NK-92 (cell line): Measurements from ENCODE around the gene ADAMTS14.

Experiments used
- DNase-seq: peaks from one replicate; lab custom pipeline; 2025; ENCODE audit not compliant: unreplicated experiment; lab: John Stamatoyannopoulos, UW

ADAMTS14 gene

DNA sequence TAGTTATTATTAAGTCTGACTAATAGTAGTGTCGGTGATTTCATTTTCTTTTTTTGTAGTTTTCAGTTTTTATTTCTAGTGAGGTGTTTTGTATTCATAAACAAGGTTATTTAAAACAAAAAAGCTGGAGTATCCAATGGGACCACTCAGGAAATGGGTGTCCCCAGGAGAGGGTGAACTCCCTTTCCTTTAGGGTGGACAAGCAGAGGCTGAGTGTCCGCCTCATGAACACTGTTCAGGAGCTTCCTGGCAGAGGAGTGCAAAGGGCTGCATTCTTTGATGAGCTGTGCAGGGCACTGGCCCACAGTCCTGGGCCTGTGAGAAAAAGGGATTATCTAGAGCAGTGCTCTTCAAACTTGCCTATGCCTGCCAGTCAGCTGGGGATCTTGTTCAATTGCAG lies 56.0 kb downstream of the ADAMTS14 start:
- no peak for DNase-seq

DNA sequence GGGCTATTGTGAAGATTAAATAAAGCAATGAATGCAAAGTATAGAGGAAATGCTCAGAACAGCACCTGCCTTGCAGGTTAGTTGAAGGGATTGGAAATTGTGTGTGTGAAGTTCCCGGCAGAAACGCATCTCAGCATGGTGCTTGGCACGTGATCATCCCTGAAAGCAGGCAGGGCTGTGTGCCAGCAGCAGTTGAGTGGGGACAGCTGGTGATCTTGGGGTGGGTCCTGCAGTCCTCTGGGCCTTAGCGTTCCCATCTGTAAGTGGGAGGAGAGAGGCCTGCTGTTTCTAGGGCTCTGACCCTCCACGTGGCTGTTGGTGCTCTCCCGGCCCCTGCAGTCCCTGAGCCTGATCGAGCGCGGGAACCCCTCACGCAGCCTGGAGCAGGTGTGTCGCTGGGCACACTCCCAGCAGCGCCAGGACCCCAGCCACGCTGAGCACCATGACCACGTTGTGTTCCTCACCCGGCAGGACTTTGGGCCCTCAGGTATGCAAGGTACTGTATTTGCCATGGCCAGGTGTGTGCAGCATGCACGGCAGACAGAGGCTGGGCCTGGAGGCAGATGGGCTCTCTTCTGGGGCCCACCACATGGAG lies 57.6 kb downstream of the ADAMTS14 start:
- DNase-seq, result no peak

DNA sequence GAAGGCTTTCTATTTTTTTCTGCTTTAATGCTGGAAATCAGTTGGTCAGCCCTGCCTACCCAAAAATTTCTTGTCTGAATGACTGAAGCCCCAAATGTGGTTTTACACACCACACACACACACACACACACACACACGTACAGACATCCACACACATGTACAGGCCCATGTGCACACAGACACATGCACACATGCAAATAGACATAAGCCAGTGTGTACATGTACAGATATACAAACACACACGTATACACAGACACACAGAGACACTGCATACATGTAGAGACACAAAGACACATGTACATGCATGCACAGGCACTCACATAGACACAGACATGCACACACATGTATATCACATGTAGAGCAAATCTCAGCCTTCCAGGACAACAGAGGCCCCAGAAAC lies 58.6 kb downstream of the ADAMTS14 start:
- DNase-seq, result no peak

DNA sequence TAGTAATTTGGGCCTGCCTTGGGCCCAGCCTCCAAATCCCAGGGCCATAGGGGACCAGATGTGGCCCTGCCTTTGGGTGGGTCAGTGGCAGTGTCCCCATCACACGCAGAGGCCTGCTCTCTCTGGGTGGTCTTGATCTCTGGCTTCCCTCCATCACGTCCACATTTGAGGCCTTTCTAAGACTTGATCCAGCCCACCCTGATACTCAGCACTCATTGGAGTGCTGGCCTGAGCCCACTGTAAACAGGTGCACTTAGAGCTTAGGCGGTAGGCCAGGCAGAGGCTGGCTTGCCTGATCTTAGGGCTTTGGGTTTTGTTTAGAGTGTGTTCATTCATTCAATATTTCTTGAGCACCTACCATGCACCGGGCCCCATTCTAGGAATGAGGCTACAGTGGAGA lies 60.3 kb downstream of the ADAMTS14 start:
- DNase-seq, result no peak

DNA sequence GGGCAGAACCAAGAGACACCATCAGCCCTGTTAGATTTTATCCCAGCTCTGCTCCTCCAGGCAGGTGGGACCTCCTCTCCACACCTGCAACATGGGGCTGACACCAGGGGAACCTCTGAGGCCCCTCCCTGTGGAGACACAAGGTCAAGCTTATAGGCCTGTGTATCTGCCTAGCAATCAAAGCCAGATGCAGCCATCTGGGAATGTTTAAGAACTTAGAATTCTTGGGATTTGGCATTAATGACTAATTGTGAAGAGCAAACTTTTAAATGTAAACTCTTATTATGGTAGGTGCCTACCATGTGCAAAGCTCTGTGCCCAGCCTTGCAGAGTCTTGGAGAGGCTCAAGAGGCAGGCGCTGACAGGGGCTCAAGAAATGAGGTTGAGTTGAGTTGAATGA lies 60.7 kb downstream of the ADAMTS14 start:
- no peak for DNase-seq

DNA sequence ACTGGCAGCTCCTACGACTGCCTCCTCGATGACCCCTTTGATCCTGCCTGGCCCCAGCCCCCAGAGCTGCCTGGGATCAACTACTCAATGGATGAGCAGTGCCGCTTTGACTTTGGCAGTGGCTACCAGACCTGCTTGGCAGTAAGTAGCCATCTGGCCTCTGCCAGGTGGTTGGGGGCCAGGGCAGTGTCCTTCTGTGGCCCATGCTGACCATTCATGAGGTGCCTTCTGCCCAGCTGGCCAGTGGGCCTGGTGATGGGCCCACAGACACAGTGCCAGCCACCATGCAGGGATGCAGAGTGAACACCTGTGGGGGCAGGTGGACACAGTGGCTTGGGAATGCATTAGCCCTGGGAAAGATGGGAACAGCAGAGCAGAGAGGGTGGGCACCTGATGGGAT lies 62.9 kb downstream of the ADAMTS14 start:
- DNase-seq, result no peak

DNA sequence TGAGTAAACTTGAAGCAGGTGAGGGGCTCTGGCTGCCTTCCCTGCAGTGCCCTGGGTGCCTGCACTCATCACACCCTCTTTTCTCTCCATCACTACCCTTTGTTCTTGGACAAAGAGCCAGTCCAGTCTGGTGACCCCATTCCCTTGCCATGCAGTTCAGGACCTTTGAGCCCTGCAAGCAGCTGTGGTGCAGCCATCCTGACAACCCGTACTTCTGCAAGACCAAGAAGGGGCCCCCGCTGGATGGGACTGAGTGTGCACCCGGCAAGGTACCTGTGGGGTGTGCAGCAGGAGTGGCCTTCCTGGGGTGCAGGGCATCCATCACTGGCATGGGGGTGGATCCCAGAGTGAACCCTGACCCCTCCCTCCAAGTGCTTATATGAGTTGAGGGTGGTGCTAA lies 64.2 kb downstream of the ADAMTS14 start:
- DNase-seq, result no peak

DNA sequence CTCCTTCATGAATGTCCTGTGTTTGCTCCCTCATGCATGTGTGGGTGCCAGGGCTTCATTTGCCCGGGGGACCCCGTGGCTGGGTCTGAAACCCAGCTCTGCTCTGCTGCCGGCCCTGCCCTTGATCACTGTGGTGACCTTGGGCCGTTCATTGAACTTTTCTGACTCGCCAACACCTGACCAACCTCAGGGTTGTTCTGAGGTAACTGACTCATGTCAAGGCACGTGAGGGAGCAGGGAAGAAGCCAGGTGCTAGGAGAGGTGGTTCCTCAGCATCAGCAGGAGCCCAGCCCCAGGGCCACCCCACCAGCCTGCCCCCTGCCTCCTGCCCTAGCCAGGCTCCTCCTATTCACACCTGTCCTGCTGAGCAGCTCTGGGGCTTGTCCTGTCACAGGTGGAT lies 64.9 kb downstream of the ADAMTS14 start:
- DNase-seq, result no peak

DNA sequence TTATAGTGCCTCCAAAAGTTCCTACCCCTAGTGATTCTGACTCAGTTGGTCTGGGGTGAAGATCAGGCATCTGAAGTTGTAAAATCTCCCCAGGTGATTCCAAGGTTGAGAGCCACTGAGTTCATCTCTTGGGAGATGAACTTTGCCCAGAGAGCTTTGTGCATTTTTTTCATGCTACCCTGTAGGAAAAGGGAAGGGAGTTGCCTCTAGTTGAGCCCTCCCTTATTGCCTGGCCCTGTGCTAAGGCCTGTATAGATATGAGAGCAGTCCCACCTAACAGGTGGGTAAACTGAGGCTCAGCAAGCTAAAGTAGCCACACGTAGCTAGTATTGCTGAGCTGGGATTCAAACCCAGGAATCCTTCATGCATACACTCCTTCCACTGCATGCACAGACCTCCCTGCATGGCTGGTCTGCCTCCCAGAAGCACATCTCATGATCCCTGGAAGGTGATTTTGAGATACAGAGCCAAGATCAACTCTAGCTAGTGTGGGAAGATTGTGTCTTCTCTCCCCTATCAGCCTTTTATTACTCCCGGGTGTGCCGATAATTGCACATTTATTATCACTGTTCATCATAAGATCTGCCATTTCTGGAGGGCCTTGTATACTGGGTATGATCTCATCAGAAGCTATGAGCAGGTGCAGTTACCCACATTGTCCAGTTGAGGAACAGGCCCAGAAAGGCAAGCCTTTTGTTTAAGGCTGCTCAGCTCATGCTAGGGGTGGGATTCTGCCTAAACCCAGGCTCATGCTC lies 65.9 kb downstream of the ADAMTS14 start:
- DNase-seq, result no peak

DNA sequence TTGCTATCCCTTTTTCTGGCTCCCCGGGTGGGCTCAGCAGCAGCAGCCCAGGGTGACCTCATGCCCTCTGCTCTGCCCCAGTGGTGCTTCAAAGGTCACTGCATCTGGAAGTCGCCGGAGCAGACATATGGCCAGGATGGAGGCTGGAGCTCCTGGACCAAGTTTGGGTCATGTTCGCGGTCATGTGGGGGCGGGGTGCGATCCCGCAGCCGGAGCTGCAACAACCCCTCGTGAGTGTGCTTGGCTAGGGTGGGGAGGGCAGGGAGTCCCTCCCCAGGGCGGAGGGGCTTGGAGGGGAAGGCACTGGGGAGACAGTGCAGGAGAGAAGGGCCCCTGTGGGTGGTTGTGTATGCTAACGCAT lies 66.4 kb downstream of the ADAMTS14 start:
- DNase-seq, result no peak

DNA sequence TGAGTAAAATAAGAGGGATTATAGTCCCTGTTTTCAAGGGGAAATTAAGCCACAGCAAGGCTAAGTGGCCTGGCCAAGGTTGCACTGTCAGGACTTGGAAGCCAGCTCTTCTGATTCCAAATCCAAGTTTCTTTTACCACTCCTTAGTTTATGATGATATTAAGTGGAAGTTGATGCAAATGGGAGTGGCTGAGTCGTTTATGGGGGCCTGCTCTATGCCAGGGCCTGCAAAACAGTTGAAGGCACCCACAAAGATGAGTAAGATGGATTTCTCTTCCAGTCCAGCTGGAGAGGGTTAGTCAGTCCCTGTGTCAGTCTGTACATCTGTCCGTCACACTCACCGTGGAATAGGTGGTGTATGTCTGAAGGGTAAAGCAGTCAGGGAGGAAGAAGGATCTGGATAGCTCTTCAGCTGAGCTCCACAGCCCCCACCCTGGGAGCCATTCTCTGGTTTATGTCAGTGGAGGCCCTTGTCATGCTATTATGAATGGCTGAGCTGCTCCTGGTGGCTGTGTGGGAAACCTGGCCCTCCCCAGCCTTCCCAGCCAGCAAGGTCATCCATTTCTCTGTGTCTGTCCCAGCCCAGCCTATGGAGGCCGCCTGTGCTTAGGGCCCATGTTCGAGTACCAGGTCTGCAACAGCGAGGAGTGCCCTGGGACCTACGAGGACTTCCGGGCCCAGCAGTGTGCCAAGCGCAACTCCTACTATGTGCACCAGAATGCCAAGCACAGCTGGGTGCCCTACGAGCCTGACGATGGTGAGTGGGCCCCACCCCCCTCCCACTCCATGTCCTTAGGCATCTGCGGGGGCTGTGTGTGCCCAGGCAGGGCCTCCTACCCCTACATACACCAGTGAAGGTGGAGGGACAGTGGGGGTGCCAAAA lies 68.3 kb downstream of the ADAMTS14 start:
- DNase-seq, result no peak

DNA sequence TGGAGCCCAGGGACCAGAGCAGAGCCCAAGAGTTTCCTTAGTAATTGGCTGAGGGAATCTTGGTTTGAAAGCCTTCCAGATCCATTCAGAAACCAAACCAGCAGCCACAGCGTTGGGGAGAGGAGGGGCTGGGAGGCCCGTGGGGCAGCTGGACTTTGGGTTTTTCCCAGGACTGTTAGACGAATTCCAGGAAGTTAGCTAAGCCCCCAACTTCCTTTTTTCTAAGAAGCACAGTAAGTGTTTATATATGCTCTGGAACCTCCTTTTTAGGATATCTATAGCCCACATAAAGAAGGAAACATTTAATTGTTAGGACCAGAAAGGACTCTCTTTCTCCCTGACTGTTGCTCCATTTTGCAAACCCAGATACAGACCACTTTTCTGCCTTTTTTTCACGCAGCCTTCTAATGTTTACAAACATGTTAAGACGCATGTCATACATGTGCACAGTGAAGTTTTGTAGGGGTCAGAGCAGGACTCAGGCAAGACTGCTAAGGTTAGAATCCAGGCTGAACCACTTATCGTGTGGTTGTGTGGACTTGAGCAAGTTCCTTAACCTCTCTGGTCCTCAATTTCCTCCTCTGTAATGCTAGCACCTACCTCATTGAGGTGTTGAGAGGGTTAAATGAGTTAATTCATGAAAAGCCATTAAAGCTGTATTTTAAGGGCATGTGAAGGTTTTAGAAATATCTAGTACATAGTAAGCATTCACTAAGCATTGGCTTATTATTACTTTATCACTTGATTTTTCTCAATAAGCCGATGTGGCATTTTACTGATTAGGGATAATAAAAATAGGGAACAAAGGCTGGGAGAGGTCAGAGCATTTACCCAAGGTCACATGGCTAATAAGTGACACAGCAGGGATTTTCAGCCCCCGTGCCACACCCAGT lies 70.5 kb downstream of the ADAMTS14 start:
- DNase-seq, result no peak

DNA sequence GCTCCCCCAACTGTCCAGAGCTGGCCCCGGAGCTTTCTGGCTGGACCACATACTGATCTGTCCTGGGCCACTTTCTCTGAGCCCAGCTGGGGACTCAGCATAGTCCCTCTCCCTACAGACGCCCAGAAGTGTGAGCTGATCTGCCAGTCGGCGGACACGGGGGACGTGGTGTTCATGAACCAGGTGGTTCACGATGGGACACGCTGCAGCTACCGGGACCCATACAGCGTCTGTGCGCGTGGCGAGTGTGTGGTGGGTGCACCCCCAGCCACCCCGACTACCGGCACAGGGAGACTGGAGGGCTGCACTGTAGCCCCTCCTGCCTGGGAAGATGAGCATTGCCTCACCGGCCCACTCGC lies 71.1 kb downstream of the ADAMTS14 start:
- DNase-seq, result no peak

DNA sequence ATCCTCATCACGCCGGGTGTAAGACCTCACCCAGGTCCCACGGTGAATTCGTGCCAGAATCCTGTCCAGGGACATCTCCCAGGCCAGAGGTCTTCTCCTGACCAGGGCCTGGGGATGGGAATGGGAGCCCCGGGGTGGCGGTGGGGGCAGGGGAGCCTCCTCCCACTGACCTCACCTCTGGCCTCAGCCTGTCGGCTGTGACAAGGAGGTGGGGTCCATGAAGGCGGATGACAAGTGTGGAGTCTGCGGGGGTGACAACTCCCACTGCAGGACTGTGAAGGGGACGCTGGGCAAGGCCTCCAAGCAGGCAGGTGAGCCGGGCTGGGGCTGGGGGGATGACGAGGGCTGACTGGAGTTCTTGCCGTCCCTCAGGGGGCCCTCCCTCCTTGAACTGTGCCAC lies 71.6 kb downstream of the ADAMTS14 start:
- DNase-seq, result no peak

DNA sequence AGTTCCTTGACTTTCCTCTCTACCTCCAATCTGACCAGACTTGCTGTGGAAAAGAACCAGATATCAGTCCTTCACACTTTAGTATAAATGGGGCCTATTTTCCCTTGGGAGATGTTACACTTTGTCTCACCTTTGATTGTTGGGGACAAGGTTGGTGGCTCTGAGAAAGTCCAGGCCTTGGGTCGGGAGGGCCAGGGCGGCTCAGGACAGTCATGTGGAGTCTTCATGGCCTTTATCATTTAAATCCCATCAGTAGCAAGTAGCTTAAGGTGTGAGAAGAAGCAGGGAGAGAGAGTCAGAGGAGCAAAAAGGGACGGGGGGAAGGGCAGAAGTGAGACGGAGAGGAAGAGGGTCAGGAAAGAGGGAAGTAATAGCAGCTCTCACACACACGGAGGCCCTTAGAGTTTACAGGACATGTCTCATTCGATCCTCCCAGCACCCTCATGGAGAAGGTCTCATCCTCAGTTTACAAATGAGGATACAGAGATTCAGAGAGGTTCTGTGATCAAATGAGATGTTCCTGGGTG lies 72.4 kb downstream of the ADAMTS14 start:
- DNase-seq, result no peak

DNA sequence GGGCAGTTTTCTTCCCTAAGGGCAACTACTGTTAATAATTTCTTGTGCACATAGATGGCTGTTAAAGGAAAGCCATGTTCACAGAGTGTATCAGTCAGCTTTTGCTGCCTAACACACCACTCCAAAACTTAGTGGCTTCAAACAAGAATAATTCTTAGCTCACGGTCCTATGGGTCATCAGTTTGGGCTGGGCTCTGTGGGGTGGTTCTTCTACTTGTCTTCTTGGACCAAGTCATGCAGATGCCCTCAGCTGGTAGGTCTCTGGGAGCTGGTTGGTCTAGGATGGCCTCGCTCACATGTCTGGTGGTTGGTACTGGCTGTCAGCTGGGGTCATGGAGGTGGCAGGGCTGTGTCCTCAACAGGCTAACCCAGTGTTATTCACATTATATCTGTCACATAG lies 73.2 kb downstream of the ADAMTS14 start:
- DNase-seq, result no peak

DNA sequence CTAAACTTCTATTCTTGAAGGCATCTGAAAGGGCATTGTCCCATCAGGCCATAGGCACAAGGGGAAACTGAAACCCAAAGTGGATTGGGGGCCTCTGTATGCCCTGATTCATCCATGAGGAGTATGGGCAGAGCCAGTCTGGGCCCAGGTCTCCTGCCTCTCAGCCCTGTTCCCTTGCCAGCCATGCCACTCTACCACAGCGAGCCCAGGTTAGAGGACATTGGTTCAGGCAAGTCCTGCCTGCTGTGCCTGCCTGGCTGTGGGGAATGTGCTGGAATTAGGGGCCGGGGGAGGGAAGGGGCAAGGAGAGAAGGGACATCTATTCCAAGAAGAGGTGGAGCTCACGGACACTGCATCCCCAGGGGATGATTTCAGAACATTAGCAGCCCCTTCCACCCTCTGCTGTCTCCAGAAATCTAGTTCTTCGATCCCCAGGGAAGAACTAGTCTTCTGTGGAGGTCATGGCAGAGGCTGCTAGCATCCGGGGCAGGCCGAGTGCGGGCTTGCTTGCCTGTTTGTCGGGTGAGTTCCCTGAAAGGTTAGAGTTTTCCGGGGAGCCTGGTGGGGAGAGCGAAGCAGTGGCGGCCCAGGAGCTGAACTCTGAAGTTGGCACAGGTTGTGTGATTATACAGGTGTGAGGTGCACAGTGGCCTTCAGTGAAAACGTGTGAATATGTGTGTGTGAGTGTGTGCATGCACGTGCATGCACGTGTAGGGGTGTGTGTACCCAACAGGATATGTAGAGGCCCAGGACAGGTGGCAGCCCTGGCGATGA lies 75.1 kb downstream of the ADAMTS14 start:
- DNase-seq, result no peak

DNA sequence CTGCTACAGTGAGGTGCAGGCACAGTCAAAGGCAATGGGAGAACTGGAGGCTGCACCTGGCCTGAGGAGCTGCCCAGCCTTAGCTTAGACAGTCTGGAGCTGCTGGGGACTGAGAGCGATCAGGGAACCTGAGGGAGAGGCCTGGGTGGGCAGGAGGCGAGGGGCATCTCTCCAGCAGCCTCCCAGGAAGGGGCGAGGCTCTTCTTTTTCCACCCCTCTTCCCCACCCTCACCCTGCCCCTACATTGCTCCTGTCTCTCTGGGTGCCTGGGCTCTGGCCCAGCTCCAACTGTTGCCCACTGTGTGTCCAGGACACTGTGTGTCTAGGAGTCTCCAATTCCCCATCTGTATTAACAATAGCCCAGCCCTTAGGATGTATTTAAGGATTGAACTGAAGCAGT lies 76.0 kb downstream of the ADAMTS14 start:
- no peak for DNase-seq

DNA sequence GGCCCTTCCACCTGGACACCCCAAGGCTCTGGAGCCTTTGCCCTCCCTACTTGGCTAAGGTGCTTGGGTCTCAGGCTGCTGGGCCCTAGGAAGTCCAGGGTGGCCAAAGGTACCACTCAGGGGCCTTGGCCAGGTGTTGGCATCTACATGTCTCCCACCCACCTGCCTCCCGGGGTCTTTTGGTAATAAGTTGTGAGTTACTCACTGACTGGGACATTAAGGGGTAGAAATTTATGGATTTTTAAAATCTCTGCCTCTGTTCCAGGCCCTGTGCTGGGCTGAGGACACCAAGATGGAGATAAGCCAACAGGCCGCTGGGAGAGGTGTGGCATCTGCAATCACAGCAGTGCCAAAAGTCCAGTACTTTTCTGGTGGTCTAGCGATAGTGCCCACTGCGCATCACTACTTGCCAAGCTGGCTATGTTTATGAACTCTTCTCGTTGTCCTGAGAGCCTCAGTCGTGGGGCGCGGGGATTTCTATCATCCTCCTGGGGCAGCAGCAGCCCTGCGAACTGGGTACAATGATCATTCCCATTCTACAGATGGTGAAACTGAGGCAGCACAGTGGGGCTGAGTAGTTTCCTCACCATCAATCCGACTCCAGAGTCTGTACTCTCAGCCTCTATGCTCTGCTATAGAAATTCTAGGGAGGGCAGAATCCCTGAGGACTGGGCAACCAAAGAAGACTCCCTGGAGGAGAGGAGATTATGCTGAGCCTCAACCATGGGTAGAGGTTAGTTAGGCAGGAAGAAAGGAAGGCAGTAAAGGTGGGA lies 76.7 kb downstream of the ADAMTS14 start:
- DNase-seq, result no peak
